ENCODE data around the gene AQP1.

AQP1 gene

DNA sequence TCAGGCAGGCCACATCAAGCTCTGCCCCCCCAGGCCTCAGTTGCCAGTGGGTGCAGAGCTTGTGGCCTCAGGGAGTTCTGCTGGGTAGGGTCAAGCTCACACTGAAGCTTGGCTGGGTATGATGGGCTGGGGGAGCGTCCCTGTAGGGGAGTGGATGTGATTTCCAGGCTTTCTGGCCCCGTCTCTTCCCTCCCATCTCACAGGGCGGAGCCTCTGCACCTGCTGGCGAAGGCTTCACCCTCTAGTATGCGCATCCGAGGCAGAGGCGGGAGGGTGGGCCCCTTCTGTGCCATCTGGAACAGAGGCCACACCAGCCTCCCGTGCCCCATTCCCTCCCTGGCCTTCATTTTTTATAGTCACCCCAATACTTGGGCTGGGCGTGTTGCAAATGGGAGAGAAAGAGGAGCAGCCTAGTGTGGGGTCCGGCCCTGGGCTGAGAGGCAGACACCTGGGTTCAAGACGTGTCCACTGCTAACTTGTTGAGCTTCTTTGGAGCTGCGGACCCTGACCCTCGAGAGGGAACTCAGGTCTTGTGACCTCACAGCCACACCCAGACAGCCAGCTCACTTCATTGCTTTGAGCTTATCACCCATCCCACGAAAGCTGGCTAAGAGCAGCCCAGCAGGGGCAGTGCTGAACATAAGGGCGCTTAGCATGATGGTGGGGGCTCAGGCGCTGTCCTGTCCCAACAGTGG, 2.3 kb downstream of the AQP1 start:
- no peak overlapping the region for H3K4me3 ChIP-seq (ENCODE audit: low read length)

DNA sequence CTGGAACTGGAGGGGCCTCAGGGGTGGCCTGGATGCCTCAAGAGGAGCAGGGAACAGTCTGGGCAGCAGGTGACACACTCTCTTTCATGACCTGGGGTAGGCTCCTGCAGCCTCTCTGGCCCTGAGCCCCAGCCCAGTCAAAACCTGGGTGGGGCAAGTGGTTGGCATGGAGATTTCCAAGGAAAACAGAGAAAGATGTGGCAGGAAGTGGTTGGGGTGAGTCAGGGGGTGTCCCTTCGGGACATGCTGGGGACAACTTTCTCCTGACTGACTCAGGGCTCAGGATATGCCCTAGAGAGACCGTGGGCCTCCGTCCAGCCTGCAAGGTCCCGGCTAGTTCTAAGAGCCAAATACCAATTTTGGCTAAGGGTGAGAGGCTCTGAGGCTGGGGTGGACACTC, 2.9 kb downstream of the AQP1 start:
- TF ChIP-seq, protein P1, sequence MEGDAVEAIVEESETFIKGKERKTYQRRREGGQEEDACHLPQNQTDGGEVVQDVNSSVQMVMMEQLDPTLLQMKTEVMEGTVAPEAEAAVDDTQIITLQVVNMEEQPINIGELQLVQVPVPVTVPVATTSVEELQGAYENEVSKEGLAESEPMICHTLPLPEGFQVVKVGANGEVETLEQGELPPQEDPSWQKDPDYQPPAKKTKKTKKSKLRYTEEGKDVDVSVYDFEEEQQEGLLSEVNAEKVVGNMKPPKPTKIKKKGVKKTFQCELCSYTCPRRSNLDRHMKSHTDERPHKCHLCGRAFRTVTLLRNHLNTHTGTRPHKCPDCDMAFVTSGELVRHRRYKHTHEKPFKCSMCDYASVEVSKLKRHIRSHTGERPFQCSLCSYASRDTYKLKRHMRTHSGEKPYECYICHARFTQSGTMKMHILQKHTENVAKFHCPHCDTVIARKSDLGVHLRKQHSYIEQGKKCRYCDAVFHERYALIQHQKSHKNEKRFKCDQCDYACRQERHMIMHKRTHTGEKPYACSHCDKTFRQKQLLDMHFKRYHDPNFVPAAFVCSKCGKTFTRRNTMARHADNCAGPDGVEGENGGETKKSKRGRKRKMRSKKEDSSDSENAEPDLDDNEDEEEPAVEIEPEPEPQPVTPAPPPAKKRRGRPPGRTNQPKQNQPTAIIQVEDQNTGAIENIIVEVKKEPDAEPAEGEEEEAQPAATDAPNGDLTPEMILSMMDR (conservative IDR thresholded peaks at IDR 0.05; ENCODE audit: low read depth, low read length): no peak
- no peak overlapping the region for H3K4me3 ChIP-seq (ENCODE audit: low read length)
- DNase-seq (ENCODE audit: low read depth): no peak

More for the DNA sequence above, 2.3 kb downstream of the AQP1 start:
- no peak for DNase-seq (ENCODE audit: low read depth)
- TF ChIP-seq, protein P1 (conservative IDR thresholded peaks at IDR 0.05; ENCODE audit: low read depth, low read length): no peak

DNA sequence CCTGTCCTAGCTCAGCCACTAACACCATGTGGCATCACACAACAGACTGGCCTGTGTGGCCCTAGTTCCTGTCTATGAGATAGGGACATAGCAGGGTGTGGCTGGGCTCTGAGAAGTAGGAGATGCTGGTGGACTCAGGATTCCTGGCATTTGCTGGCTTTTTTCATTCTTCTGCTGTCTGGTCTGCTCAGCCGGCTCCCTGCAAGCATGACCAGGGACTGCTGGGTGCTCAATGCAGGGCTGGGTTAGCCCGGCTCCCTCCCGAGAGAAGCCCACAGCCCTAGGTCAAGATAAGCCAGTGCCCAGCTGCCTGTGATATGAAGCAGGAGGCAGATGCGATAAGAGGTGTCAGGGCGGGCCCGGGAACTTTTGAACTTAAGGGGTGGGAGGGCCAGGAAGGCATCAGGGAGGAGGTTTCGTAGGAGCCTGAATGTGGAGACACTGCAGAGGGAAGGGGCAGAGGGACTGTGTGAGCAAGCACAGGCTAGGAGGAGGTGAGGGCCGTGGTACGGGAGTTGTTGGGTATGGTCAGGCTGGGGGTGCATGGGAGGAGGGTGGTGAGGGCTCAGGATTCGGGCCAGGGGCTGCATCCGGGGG, 3.5 kb downstream of the AQP1 start:
- no peak overlapping the region for H3K4me3 ChIP-seq (ENCODE audit: low read length)
- TF ChIP-seq, protein P1 (conservative IDR thresholded peaks at IDR 0.05; ENCODE audit: low read depth, low read length): no peak
- DNase-seq (ENCODE audit: low read depth): no peak

DNA sequence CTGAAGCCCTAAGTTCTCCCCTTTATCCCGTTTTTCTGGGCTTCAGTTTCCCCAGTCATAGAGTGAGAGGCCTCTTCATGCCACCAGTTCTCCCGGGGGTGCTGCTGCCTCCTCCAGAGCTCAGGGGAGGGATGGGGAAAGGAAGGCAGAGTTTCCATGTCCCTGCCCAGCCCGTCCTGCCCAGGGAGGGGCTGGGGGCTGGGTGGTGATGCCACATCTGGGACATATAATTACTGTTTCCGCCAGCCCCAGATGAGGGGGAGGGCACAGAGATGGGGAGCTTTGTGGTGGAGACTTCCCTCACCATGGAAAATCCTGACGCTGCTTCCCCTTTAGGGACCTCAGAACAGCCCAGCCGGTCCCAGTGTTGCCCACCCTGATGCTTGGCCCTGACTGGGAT, 4.1 kb downstream of the AQP1 start:
- no peak for DNase-seq (ENCODE audit: low read depth)
- no peak overlapping the region for H3K4me3 ChIP-seq (ENCODE audit: low read length)
- TF ChIP-seq, protein P1 (conservative IDR thresholded peaks at IDR 0.05; ENCODE audit: low read depth, low read length): no peak

DNA sequence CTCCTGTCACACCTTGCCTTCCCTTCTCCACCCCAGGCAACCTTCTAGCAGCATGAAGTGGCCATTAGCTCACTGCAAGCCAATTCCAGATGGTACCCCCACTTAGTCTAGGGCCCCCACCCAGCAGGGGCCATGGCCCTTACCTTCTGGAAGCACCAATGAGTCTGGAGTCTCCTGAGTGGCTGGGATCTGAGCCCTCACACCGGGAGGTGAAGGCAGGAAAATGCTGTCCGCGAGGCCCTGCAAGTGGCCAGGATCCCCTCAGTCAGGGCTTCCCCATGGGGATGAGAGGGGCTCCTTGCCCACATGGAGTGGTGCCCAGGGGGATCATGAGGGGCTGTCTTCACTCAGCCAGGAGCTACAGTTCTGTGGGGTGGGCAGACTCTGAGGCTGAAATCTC, 4.6 kb downstream of the AQP1 start:
- H3K4me3 ChIP-seq (ENCODE audit: low read length): no peak overlapping the region
- TF ChIP-seq, protein P1 (conservative IDR thresholded peaks at IDR 0.05; ENCODE audit: low read depth, low read length): no peak
- no peak for DNase-seq (ENCODE audit: low read depth)

DNA sequence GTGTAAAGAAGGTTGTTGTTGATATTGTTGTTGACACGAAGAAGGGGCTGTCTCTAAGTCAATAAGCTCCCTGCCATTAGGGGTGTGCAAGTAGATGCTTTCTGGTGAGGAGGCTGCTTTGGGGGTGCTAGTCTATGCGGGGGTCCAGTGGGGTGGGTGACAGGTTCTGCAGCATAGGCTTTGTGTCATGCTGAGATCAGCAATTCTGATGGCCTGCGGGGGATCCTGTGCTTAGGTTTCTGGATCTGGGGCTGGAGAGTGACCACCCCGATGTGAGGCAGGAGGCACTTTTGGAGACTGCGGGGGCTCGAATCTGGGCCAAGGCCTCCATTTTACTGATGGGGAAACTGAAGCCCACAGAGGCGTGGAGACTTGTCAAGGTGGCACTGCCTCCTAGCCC, 5.1 kb downstream of the AQP1 start:
- DNase-seq (ENCODE audit: low read depth): no peak
- TF ChIP-seq, protein P1 (conservative IDR thresholded peaks at IDR 0.05; ENCODE audit: low read depth, low read length): no peak
- no peak overlapping the region for H3K4me3 ChIP-seq (ENCODE audit: low read length)

All from retinal pigment epithelial cell (primary cell).